H9 (cell line): ENCODE results near the gene UBLCP1. TPM values are rescaled to one million over a fixed set of nuclear protein-coding genes. Genes with fewer than 3 reads are reported as not detected.

Experiments used
- DNase-seq: peaks from one replicate; pipeline ENCODE4 v3.0.0-alpha.2; 2017
- H2AFZ ChIP-seq: one replicate; pipeline ENCODE4 v1.6.1; 2013; ENCODE audit warnings: mild to moderate bottlenecking, low read length, control low read depth, moderate library complexity
- H2AK5ac ChIP-seq: 2 replicates; pipeline ENCODE4 v1.6.1; 2013; ENCODE audit warnings: low read length, control low read depth, mixed read lengths; ENCODE audit not compliant: insufficient read length
- H2BK120ac ChIP-seq: one replicate; pipeline ENCODE4 v1.6.1; 2013; ENCODE audit warnings: low read depth, mild to moderate bottlenecking, low read length, control low read depth, inconsistent platforms; ENCODE audit not compliant: poor library complexity, severe bottlenecking
- H2BK12ac ChIP-seq: 2 replicates; pipeline ENCODE4 v1.6.1; 2013; ENCODE audit warnings: low read length, control low read depth, mixed read lengths, low read depth; ENCODE audit not compliant: insufficient read length
- H2BK15ac ChIP-seq: 2 replicates; pipeline ENCODE4 v1.6.1; 2013; ENCODE audit warnings: low read depth, low read length, control low read depth
- H2BK20ac ChIP-seq: one replicate; pipeline ENCODE4 v1.6.1; 2013; ENCODE audit warnings: low read depth, mild to moderate bottlenecking, low read length, control low read depth, inconsistent platforms; ENCODE audit not compliant: poor library complexity, severe bottlenecking
- H2BK5ac ChIP-seq: 2 replicates; pipeline ENCODE4 v1.6.1; 2013; ENCODE audit warnings: low read length, control low read depth, mixed read lengths; ENCODE audit not compliant: insufficient read length
- H3K14ac ChIP-seq: 2 replicates; pipeline ENCODE4 v1.6.1; 2013; ENCODE audit warnings: low read length, control low read depth; ENCODE audit not compliant: insufficient read depth
- H3K18ac ChIP-seq: 2 replicates; pipeline ENCODE4 v1.6.1; 2013; ENCODE audit warnings: low read depth, mild to moderate bottlenecking, mixed read lengths, low read length, control low read depth; ENCODE audit not compliant: insufficient read length
- H3K23ac ChIP-seq: 2 replicates; pipeline ENCODE4 v1.6.1; 2013; ENCODE audit warnings: low read length, control low read depth, mixed read lengths, low read depth; ENCODE audit not compliant: insufficient read length
- H3K23me2 ChIP-seq: 2 replicates; pipeline ENCODE4 v1.6.1; 2013; ENCODE audit warnings: low read depth, mild to moderate bottlenecking, mixed read lengths, low read length, control low read depth; ENCODE audit not compliant: insufficient read length, poor library complexity, severe bottlenecking
- H3K27ac ChIP-seq: 2 replicates; pipeline ENCODE4 v1.5.1; 2013; ENCODE audit warnings: low read length, control low read depth, mixed read lengths, low read depth; ENCODE audit not compliant: insufficient read length
- H3K27me3 ChIP-seq: 2 replicates; pipeline ENCODE4 v1.6.1; 2013; ENCODE audit warnings: low read length, control low read depth, inconsistent platforms; ENCODE audit not compliant: insufficient read depth
- H3K4ac ChIP-seq: 2 replicates; pipeline ENCODE4 v1.6.1; 2013; ENCODE audit warnings: low read depth, mild to moderate bottlenecking, control low read depth, inconsistent platforms, low read length, moderate library complexity
- H3K4me1 ChIP-seq: 2 replicates; pipeline ENCODE4 v1.6.1; 2013; ENCODE audit warnings: low read length, control low read depth, inconsistent platforms; ENCODE audit not compliant: insufficient read depth
- H3K4me2 ChIP-seq: 2 replicates; pipeline ENCODE4 v1.6.1; 2013; ENCODE audit warnings: low read length, control low read depth, mixed read lengths; ENCODE audit not compliant: insufficient read length, insufficient read depth
- H3K56ac ChIP-seq: 2 replicates; pipeline ENCODE4 v1.6.1; 2013; ENCODE audit warnings: low read depth, mild to moderate bottlenecking, mixed read lengths, low read length, control low read depth; ENCODE audit not compliant: insufficient read length
- H3K79me1 ChIP-seq: 2 replicates; pipeline ENCODE4 v1.6.1; 2013; ENCODE audit warnings: low read depth, mild to moderate bottlenecking, moderate library complexity, low read length, control low read depth, inconsistent platforms; ENCODE audit not compliant: insufficient read depth, poor library complexity, severe bottlenecking
- H3K79me2 ChIP-seq: 2 replicates; pipeline ENCODE4 v1.6.1; 2013; ENCODE audit warnings: low read length, control low read depth, inconsistent platforms; ENCODE audit not compliant: insufficient read depth
- H3K9ac ChIP-seq: 2 replicates; pipeline ENCODE4 v1.6.1; 2013; ENCODE audit warnings: low read length, control low read depth, mixed read lengths; ENCODE audit not compliant: insufficient read length; ENCODE audit errors: extremely low read depth
- H3K9me3 ChIP-seq: one replicate; pipeline ENCODE4 v1.6.1; 2013; ENCODE audit warnings: low read depth, low read length, inconsistent platforms; ENCODE audit not compliant: control insufficient read depth
- H3T11ph ChIP-seq: one replicate; pipeline ENCODE4 v1.6.1; 2013; ENCODE audit warnings: mild to moderate bottlenecking, low read length, control low read depth, inconsistent platforms
- H4K20me1 ChIP-seq: one replicate; pipeline ENCODE4 v1.6.1; 2013; ENCODE audit not compliant: control insufficient read depth, insufficient read length, insufficient read depth
- H4K5ac ChIP-seq: 2 replicates; pipeline ENCODE4 v1.6.1; 2013; ENCODE audit warnings: low read depth, mild to moderate bottlenecking, mixed read lengths, low read length, control low read depth; ENCODE audit not compliant: insufficient read length
- H4K8ac ChIP-seq: replicated peaks from 2 replicates; pipeline ENCODE4 v1.6.1; 2013; ENCODE audit warnings: low read length, control low read depth, mixed read lengths, low read depth; ENCODE audit not compliant: insufficient read length
- H4K91ac ChIP-seq: 2 replicates; pipeline ENCODE4 v1.6.1; 2013; ENCODE audit warnings: low read depth, mild to moderate bottlenecking, moderate library complexity, mixed read lengths, low read length, control low read depth; ENCODE audit not compliant: insufficient read length
- H3K27ac Mint-ChIP-seq, 3 experiments: 2 replicates in 2 of 3; 3 replicates in 1 of 3; pipeline ENCODE4 v1.8.0; 2020 to 2021; ENCODE audit warnings: mixed read lengths in 3 of 3, mild to moderate bottlenecking in 1 of 3, moderate library complexity in 1 of 3
- H3K27me3 Mint-ChIP-seq: 2 replicates; pipeline ENCODE4 v1.8.0; 2021; ENCODE audit warnings: low read depth, mild to moderate bottlenecking, moderate library complexity, mixed read lengths
- H3K36me3 Mint-ChIP-seq, 3 experiments: 2 replicates in 2 of 3; 3 replicates in 1 of 3; pipeline ENCODE4 v1.8.0; 2020 to 2021; ENCODE audit warnings: low read depth in 3 of 3, mixed read lengths in 3 of 3; ENCODE audit not compliant: insufficient read depth in 1 of 3
- H3K4me1 Mint-ChIP-seq, 2 experiments: 2 replicates each; pipeline ENCODE4 v1.8.0; 2020; ENCODE audit warnings: mixed read lengths in 2 of 2
- H3K4me3 Mint-ChIP-seq, 2 experiments: 2 replicates in 1 of 2; 3 replicates in 1 of 2; pipeline ENCODE4 v1.8.0; 2020 to 2021; ENCODE audit warnings: mild to moderate bottlenecking in 2 of 2, mixed read lengths in 2 of 2, moderate library complexity in 1 of 2
- H3K9me3 Mint-ChIP-seq, 2 experiments: 2 replicates in 1 of 2; 3 replicates in 1 of 2; pipeline ENCODE4 v1.8.0; 2020; ENCODE audit warnings: mild to moderate bottlenecking in 2 of 2, mixed read lengths in 2 of 2, moderate library complexity in 1 of 2
- whole genome bisulfite sequencing: extraction: QIAGEN DNeasy Blood & Tissue Kit; methylation state at CpG from one replicate; pipeline ENCODE4 v1.1.7; 2013; ENCODE audit warnings: missing lambda C conversion rate, low lambda C conversion rate, mixed read lengths; ENCODE audit not compliant: insufficient read length; ENCODE audit errors: extremely low coverage; 5-methylcytosine and 5-hydroxymethylcytosine counted together
- total RNA-seq: library from RNA; stranded (reverse); gene quantifications from 2 replicates; pipeline ENCODE4 v1.2.1, GENCODE V29; 2021
- TF ChIP-seq, protein P1 (sequence below): fragments of 200-600 bp; sonication (generic); conservative IDR thresholded peaks from 3 replicates; pipeline ENCODE4 v1.8.0; 2021; ENCODE audit warnings: antibody characterized with exemption, mild to moderate bottlenecking

The UBLCP1 gene
- total RNA-seq, 1 experiment from 2014 or later = 37.9 TPM

DNA sequence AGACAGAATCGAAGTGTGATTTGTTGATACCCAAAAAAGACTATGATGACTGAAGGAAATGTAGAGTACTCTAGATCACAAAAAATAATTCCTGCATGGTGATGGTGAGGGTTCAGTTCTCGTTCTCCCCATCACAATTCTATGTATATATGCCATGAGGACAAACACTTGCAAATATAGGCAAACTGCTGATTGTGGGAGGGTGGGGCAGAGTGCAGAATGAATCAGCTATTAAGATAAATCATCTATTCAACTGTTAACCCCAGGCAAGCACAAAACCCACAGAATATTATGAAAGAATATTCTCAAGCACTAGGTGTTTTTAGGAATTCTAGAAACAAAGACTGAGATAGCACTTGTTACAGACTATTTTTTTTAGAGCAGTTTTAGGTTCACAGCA, 13.9 kb upstream of the UBLCP1 start:
- Histone ChIP-seq H2AFZ (no peak overlapping the region), H3K18ac (no peak overlapping the region), H4K5ac (no peak overlapping the region), H3K14ac (no peak overlapping the region), H3K56ac (no peak overlapping the region), H4K8ac (no peak overlapping the region), H3K4ac (no peak overlapping the region), H2BK120ac (no peak overlapping the region), H3K79me1 (no peaks in the 10 kb centered on the region), H3K79me2 (no peaks in the 10 kb centered on the region), H4K20me1 (no peaks in the 10 kb centered on the region), H3T11ph (no peak overlapping the region), H3K9me3 (no peaks in the 10 kb centered on the region), H3K4me2 (no peak overlapping the region), H4K91ac (no peak overlapping the region), H3K27ac (no peak overlapping the region), H2BK15ac (no peak overlapping the region), H3K23ac (no peak overlapping the region), H3K27me3 (no peaks in the 10 kb centered on the region), H3K23me2 (no peaks in the 10 kb centered on the region), H3K4me1 (no peaks in the 10 kb centered on the region), H2BK20ac (no peak overlapping the region), H2AK5ac (no peak overlapping the region), H2BK5ac (no peak overlapping the region), H3K9ac (no peak overlapping the region), H2BK12ac (no peak overlapping the region)
- no peak overlapping the region for H3K4me3 Mint-ChIP-seq
- TF ChIP-seq, protein P1, sequence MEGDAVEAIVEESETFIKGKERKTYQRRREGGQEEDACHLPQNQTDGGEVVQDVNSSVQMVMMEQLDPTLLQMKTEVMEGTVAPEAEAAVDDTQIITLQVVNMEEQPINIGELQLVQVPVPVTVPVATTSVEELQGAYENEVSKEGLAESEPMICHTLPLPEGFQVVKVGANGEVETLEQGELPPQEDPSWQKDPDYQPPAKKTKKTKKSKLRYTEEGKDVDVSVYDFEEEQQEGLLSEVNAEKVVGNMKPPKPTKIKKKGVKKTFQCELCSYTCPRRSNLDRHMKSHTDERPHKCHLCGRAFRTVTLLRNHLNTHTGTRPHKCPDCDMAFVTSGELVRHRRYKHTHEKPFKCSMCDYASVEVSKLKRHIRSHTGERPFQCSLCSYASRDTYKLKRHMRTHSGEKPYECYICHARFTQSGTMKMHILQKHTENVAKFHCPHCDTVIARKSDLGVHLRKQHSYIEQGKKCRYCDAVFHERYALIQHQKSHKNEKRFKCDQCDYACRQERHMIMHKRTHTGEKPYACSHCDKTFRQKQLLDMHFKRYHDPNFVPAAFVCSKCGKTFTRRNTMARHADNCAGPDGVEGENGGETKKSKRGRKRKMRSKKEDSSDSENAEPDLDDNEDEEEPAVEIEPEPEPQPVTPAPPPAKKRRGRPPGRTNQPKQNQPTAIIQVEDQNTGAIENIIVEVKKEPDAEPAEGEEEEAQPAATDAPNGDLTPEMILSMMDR = no peak
- DNase-seq = no peak
- no peaks in the 10 kb centered on the region for H3K4me1 Mint-ChIP-seq
- peaks cover 36% of the 10 kb centered on the region for H3K27me3 Mint-ChIP-seq
- H3K27ac Mint-ChIP-seq = no peak overlapping the region
- no CpG with 5 or more reads among the region's 2 CpGs for WGBS
- H3K9me3 Mint-ChIP-seq = no peaks in the 10 kb centered on the region
- H3K36me3 Mint-ChIP-seq = no peaks in the 10 kb centered on the region
